H9 (cell line): ENCODE data around the gene TP53BP2. TPM values are rescaled to one million over a fixed set of nuclear protein-coding genes. Genes with fewer than 3 reads are reported as not detected.

Source experiments
- DNase-seq: peaks from one replicate; pipeline ENCODE4 v3.0.0-alpha.2; 2017
- H2AFZ ChIP-seq: one replicate; pipeline ENCODE4 v1.6.1; 2013; ENCODE audit warnings: mild to moderate bottlenecking, low read length, control low read depth, moderate library complexity
- H2AK5ac ChIP-seq: 2 replicates; pipeline ENCODE4 v1.6.1; 2013; ENCODE audit warnings: low read length, control low read depth, mixed read lengths; ENCODE audit not compliant: insufficient read length
- H2BK120ac ChIP-seq: one replicate; pipeline ENCODE4 v1.6.1; 2013; ENCODE audit warnings: low read depth, mild to moderate bottlenecking, low read length, control low read depth, inconsistent platforms; ENCODE audit not compliant: poor library complexity, severe bottlenecking
- H2BK12ac ChIP-seq: 2 replicates; pipeline ENCODE4 v1.6.1; 2013; ENCODE audit warnings: low read length, control low read depth, mixed read lengths, low read depth; ENCODE audit not compliant: insufficient read length
- H2BK15ac ChIP-seq: 2 replicates; pipeline ENCODE4 v1.6.1; 2013; ENCODE audit warnings: low read depth, low read length, control low read depth
- H2BK20ac ChIP-seq: one replicate; pipeline ENCODE4 v1.6.1; 2013; ENCODE audit warnings: low read depth, mild to moderate bottlenecking, low read length, control low read depth, inconsistent platforms; ENCODE audit not compliant: poor library complexity, severe bottlenecking
- H2BK5ac ChIP-seq: 2 replicates; pipeline ENCODE4 v1.6.1; 2013; ENCODE audit warnings: low read length, control low read depth, mixed read lengths; ENCODE audit not compliant: insufficient read length
- H3K14ac ChIP-seq: 2 replicates; pipeline ENCODE4 v1.6.1; 2013; ENCODE audit warnings: low read length, control low read depth; ENCODE audit not compliant: insufficient read depth
- H3K18ac ChIP-seq: 2 replicates; pipeline ENCODE4 v1.6.1; 2013; ENCODE audit warnings: low read depth, mild to moderate bottlenecking, mixed read lengths, low read length, control low read depth; ENCODE audit not compliant: insufficient read length
- H3K23ac ChIP-seq: 2 replicates; pipeline ENCODE4 v1.6.1; 2013; ENCODE audit warnings: low read length, control low read depth, mixed read lengths, low read depth; ENCODE audit not compliant: insufficient read length
- H3K23me2 ChIP-seq: 2 replicates; pipeline ENCODE4 v1.6.1; 2013; ENCODE audit warnings: low read depth, mild to moderate bottlenecking, mixed read lengths, low read length, control low read depth; ENCODE audit not compliant: insufficient read length, poor library complexity, severe bottlenecking
- H3K27ac ChIP-seq: 2 replicates; pipeline ENCODE4 v1.5.1; 2013; ENCODE audit warnings: low read length, control low read depth, mixed read lengths, low read depth; ENCODE audit not compliant: insufficient read length
- H3K27me3 ChIP-seq: 2 replicates; pipeline ENCODE4 v1.6.1; 2013; ENCODE audit warnings: low read length, control low read depth, inconsistent platforms; ENCODE audit not compliant: insufficient read depth
- H3K4ac ChIP-seq: 2 replicates; pipeline ENCODE4 v1.6.1; 2013; ENCODE audit warnings: low read depth, mild to moderate bottlenecking, control low read depth, inconsistent platforms, low read length, moderate library complexity
- H3K4me1 ChIP-seq: 2 replicates; pipeline ENCODE4 v1.6.1; 2013; ENCODE audit warnings: low read length, control low read depth, inconsistent platforms; ENCODE audit not compliant: insufficient read depth
- H3K4me2 ChIP-seq: 2 replicates; pipeline ENCODE4 v1.6.1; 2013; ENCODE audit warnings: low read length, control low read depth, mixed read lengths; ENCODE audit not compliant: insufficient read length, insufficient read depth
- H3K56ac ChIP-seq: 2 replicates; pipeline ENCODE4 v1.6.1; 2013; ENCODE audit warnings: low read depth, mild to moderate bottlenecking, mixed read lengths, low read length, control low read depth; ENCODE audit not compliant: insufficient read length
- H3K79me1 ChIP-seq: 2 replicates; pipeline ENCODE4 v1.6.1; 2013; ENCODE audit warnings: low read depth, mild to moderate bottlenecking, moderate library complexity, low read length, control low read depth, inconsistent platforms; ENCODE audit not compliant: insufficient read depth, poor library complexity, severe bottlenecking
- H3K79me2 ChIP-seq: 2 replicates; pipeline ENCODE4 v1.6.1; 2013; ENCODE audit warnings: low read length, control low read depth, inconsistent platforms; ENCODE audit not compliant: insufficient read depth
- H3K9ac ChIP-seq: 2 replicates; pipeline ENCODE4 v1.6.1; 2013; ENCODE audit warnings: low read length, control low read depth, mixed read lengths; ENCODE audit not compliant: insufficient read length; ENCODE audit errors: extremely low read depth
- H3K9me3 ChIP-seq: one replicate; pipeline ENCODE4 v1.6.1; 2013; ENCODE audit warnings: low read depth, low read length, inconsistent platforms; ENCODE audit not compliant: control insufficient read depth
- H3T11ph ChIP-seq: one replicate; pipeline ENCODE4 v1.6.1; 2013; ENCODE audit warnings: mild to moderate bottlenecking, low read length, control low read depth, inconsistent platforms
- H4K20me1 ChIP-seq: one replicate; pipeline ENCODE4 v1.6.1; 2013; ENCODE audit not compliant: control insufficient read depth, insufficient read length, insufficient read depth
- H4K5ac ChIP-seq: 2 replicates; pipeline ENCODE4 v1.6.1; 2013; ENCODE audit warnings: low read depth, mild to moderate bottlenecking, mixed read lengths, low read length, control low read depth; ENCODE audit not compliant: insufficient read length
- H4K8ac ChIP-seq: replicated peaks from 2 replicates; pipeline ENCODE4 v1.6.1; 2013; ENCODE audit warnings: low read length, control low read depth, mixed read lengths, low read depth; ENCODE audit not compliant: insufficient read length
- H4K91ac ChIP-seq: 2 replicates; pipeline ENCODE4 v1.6.1; 2013; ENCODE audit warnings: low read depth, mild to moderate bottlenecking, moderate library complexity, mixed read lengths, low read length, control low read depth; ENCODE audit not compliant: insufficient read length
- H3K27ac Mint-ChIP-seq, 3 experiments: 2 replicates in 2 of 3; 3 replicates in 1 of 3; pipeline ENCODE4 v1.8.0; 2020 to 2021; ENCODE audit warnings: mixed read lengths in 3 of 3, mild to moderate bottlenecking in 1 of 3, moderate library complexity in 1 of 3
- H3K27me3 Mint-ChIP-seq: 2 replicates; pipeline ENCODE4 v1.8.0; 2021; ENCODE audit warnings: low read depth, mild to moderate bottlenecking, moderate library complexity, mixed read lengths
- H3K36me3 Mint-ChIP-seq, 3 experiments: 2 replicates in 2 of 3; 3 replicates in 1 of 3; pipeline ENCODE4 v1.8.0; 2020 to 2021; ENCODE audit warnings: low read depth in 3 of 3, mixed read lengths in 3 of 3; ENCODE audit not compliant: insufficient read depth in 1 of 3
- H3K4me1 Mint-ChIP-seq, 2 experiments: 2 replicates each; pipeline ENCODE4 v1.8.0; 2020; ENCODE audit warnings: mixed read lengths in 2 of 2
- H3K4me3 Mint-ChIP-seq, 2 experiments: 2 replicates in 1 of 2; 3 replicates in 1 of 2; pipeline ENCODE4 v1.8.0; 2020 to 2021; ENCODE audit warnings: mild to moderate bottlenecking in 2 of 2, mixed read lengths in 2 of 2, moderate library complexity in 1 of 2
- H3K9me3 Mint-ChIP-seq, 2 experiments: 2 replicates in 1 of 2; 3 replicates in 1 of 2; pipeline ENCODE4 v1.8.0; 2020; ENCODE audit warnings: mild to moderate bottlenecking in 2 of 2, mixed read lengths in 2 of 2, moderate library complexity in 1 of 2
- WGBS: extraction: QIAGEN DNeasy Blood & Tissue Kit; methylation state at CpG from one replicate; pipeline ENCODE4 v1.1.7; 2013; ENCODE audit warnings: missing lambda C conversion rate, low lambda C conversion rate, mixed read lengths; ENCODE audit not compliant: insufficient read length; ENCODE audit errors: extremely low coverage; 5-methylcytosine and 5-hydroxymethylcytosine counted together
- total RNA-seq: library from RNA; stranded (reverse); gene quantifications from 2 replicates; pipeline ENCODE4 v1.2.1, GENCODE V29; 2021
- TF ChIP-seq, protein P1 (sequence below): fragments of 200-600 bp; sonication (generic); conservative IDR thresholded peaks from 3 replicates; pipeline ENCODE4 v1.8.0; 2021; ENCODE audit warnings: antibody characterized with exemption, mild to moderate bottlenecking

Gene TP53BP2
- total RNA-seq, 1 experiment from 2014 or later, result 49.7 TPM

DNA sequence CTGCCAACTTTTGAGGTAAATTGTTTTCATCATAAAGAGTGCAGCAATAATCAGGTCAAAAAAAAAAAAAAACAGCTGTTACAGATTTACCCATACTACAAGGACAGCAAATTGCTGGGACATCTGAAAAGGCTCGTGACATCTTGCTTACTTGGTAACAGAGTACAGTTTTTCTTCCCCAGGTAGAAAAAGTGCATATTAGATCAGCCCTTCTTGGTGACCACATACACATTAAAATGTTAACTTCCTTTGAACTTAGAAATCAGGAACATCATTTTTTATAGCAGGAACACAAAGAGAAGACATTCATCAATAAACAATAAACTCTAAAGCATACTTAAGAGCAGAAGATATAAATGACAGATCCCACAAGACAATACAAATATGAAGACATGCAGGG, 16.1 kb downstream of the TP53BP2 start:
- Histone ChIP-seq H3K27ac (no peak overlapping the region), H2AK5ac (no peak overlapping the region), H3K56ac (no peak overlapping the region), H2BK5ac (no peak overlapping the region), H2BK15ac (no peak overlapping the region), H3K18ac (no peak overlapping the region), H3K9me3 (no peaks in the 10 kb centered on the region), H2BK12ac (no peak overlapping the region), H3K79me2 (peaks cover 16% of the 10 kb centered on the region; the same call in 1 of the 2 replicates), H4K8ac (no peak overlapping the region), H4K20me1 (no peaks in the 10 kb centered on the region), H3K27me3 (no peaks in the 10 kb centered on the region), H2BK20ac (no peak overlapping the region), H3K79me1 (peaks cover 10% of the 10 kb centered on the region), H2BK120ac (no peak overlapping the region), H4K91ac (no peak overlapping the region), H3K4me1 (peaks cover 5% of the 10 kb centered on the region; the same call in 1 of the 2 replicates), H3K14ac (no peak overlapping the region), H3K4me2 (no peak overlapping the region), H3K23me2 (no peaks in the 10 kb centered on the region), H3T11ph (no peak overlapping the region), H3K23ac (no peak overlapping the region), H3K9ac (no peak overlapping the region), H2AFZ (no peak overlapping the region), H3K4ac (no peak overlapping the region), H4K5ac (no peak overlapping the region)
- peaks cover 0 to 6% (median 0%) of the 10 kb centered on the region in 3 experiments; a peak in 1 of 7 replicates for H3K36me3 Mint-ChIP-seq
- H3K4me1 Mint-ChIP-seq, result peaks cover 34 to 37% of the 10 kb centered on the region in 2 experiments
- no peaks in the 10 kb centered on the region for H3K9me3 Mint-ChIP-seq
- TF ChIP-seq, protein P1, sequence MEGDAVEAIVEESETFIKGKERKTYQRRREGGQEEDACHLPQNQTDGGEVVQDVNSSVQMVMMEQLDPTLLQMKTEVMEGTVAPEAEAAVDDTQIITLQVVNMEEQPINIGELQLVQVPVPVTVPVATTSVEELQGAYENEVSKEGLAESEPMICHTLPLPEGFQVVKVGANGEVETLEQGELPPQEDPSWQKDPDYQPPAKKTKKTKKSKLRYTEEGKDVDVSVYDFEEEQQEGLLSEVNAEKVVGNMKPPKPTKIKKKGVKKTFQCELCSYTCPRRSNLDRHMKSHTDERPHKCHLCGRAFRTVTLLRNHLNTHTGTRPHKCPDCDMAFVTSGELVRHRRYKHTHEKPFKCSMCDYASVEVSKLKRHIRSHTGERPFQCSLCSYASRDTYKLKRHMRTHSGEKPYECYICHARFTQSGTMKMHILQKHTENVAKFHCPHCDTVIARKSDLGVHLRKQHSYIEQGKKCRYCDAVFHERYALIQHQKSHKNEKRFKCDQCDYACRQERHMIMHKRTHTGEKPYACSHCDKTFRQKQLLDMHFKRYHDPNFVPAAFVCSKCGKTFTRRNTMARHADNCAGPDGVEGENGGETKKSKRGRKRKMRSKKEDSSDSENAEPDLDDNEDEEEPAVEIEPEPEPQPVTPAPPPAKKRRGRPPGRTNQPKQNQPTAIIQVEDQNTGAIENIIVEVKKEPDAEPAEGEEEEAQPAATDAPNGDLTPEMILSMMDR, result no peak
- no peak overlapping the region for H3K27ac Mint-ChIP-seq
- H3K4me3 Mint-ChIP-seq, result no peak overlapping the region
- WGBS, result no CpG with 5 or more reads among the region's 1 CpG
- no peaks in the 10 kb centered on the region for H3K27me3 Mint-ChIP-seq
- DNase-seq, result no peak
